ENCODE data around the gene PEX5. TPM values are rescaled to one million over a fixed set of nuclear protein-coding genes. Genes with fewer than 3 reads are reported as not detected.
A peak's percentile ranks its signal among the peaks of the same experiment; 100 is the strongest.

The PEX5 gene
- total and polyA plus RNA-seq, 7 experiments from 2014 or later, result 17.3 to 36.7 (median 24.4) TPM

- H3K36me3 Mint-ChIP-seq, result peaks cover 0 to 5% (median 4%) of the 10 kb centered on the region in 5 donors
- intact Hi-C loops (cut with micrococcal nuclease), result no loop called here
- POLR2A ChIA-PET, result no interaction called here
Measured at GRCh38 chr12:7217475-7218069, 28.1 kb downstream of the PEX5 start.

GRCh38 chr12:7219599-7220243, 30.2 kb downstream of the PEX5 start:
- Histone ChIP-seq H3K27ac (ENCODE audit: low read depth, low read length) (no peak overlapping the region), H3K9me3 (ENCODE audit: control insufficient read depth in 2 of 3, low read length in 3 of 3) (peaks cover 0 to 7% (median 0%) of the 10 kb centered on the region in 3 experiments), H3K4me1 (ENCODE audit: control insufficient read depth in 2 of 2, insufficient read depth in 2 of 2, low read length in 2 of 2) (no peaks in the 10 kb centered on the region), H3K36me3 (ENCODE audit: control insufficient read depth in 2 of 3, insufficient read depth in 3 of 3, low read length in 3 of 3) (no peaks in the 10 kb centered on the region), H3K4me3 (ENCODE audit: low read length) (no peak overlapping the region), H3K27me3 (ENCODE audit: control insufficient read depth in 2 of 2, insufficient read depth in 2 of 2, low read length in 2 of 2) (no peaks in the 10 kb centered on the region)
- intact Hi-C loops (cut with micrococcal nuclease), result loop anchor here (1.0 kb wide), 3 partner anchors 241 to 588 kb away; no protein-coding TSS in a partner anchor
- ATAC-seq (peak; percentile 79), DNase-seq (peak; percentile 32 to 75 (median 66))
- no peak overlapping the region for H3K27ac Mint-ChIP-seq
- H3K9me3 Mint-ChIP-seq, result peaks cover 0 to 15% (median 3%) of the 10 kb centered on the region in 11 donors
- POLR2A ChIA-PET, result interaction anchor here (1.4 kb wide), 1 partner anchor 418 kb away, joined by 5 read pairs; no protein-coding TSS in a partner anchor
- no peaks in the 10 kb centered on the region for H3K36me3 Mint-ChIP-seq
- H3K27me3 Mint-ChIP-seq, result peaks cover 0 to 9% (median 0%) of the 10 kb centered on the region in 5 donors
- CTCF ChIA-PET, result interaction anchor here (1.0 to 2.1 kb wide), 8 partner anchors 10 to 431 kb away, joined by 3 to 11 read pairs (median 6); no protein-coding TSS in a partner anchor
- H3K4me1 Mint-ChIP-seq, result peaks cover 0 to 1% (median 0%) of the 10 kb centered on the region in 7 donors
- no peak overlapping the region for H3K4me3 Mint-ChIP-seq

More at GRCh38 chr12:7217475-7218069, 28.1 kb downstream of the PEX5 start:
- peaks cover 0 to 7% (median 0%) of the 10 kb centered on the region in 3 experiments for H3K9me3 ChIP-seq (ENCODE audit: control insufficient read depth in 2 of 3, low read length in 3 of 3)
- Mint-ChIP-seq H3K4me3 (no peak overlapping the region), H3K4me1 (peaks cover 0 to 1% (median 0%) of the 10 kb centered on the region in 7 donors), H3K27ac (no peak overlapping the region), H3K9me3 (peaks cover 0 to 15% (median 6%) of the 10 kb centered on the region in 11 donors), H3K27me3 (peaks cover 0 to 6% (median 0%) of the 10 kb centered on the region in 5 donors)
- DNase-seq (no peak), ATAC-seq (no peak)
- H3K4me1 ChIP-seq (ENCODE audit: control insufficient read depth in 2 of 2, insufficient read depth in 2 of 2, low read length in 2 of 2), result no peaks in the 10 kb centered on the region
- H3K4me3 ChIP-seq (ENCODE audit: low read length), result no peak overlapping the region
- H3K36me3 ChIP-seq (ENCODE audit: control insufficient read depth in 2 of 3, insufficient read depth in 3 of 3, low read length in 3 of 3), result no peaks in the 10 kb centered on the region
- CTCF ChIA-PET, result no interaction called here
- H3K27me3 ChIP-seq (ENCODE audit: control insufficient read depth in 2 of 2, insufficient read depth in 2 of 2, low read length in 2 of 2), result no peaks in the 10 kb centered on the region
- no peak overlapping the region for H3K27ac ChIP-seq (ENCODE audit: low read depth, low read length)

GRCh38 chr12:7221486-7221885, 32.0 kb downstream of the PEX5 start:
- no peaks in the 10 kb centered on the region for H3K36me3 Mint-ChIP-seq
- peaks cover 0 to 4% (median 0%) of the 10 kb centered on the region in 11 donors for H3K9me3 Mint-ChIP-seq
- Histone ChIP-seq H3K4me3 (ENCODE audit: low read length) (no peak overlapping the region), H3K36me3 (ENCODE audit: control insufficient read depth in 2 of 3, insufficient read depth in 3 of 3, low read length in 3 of 3) (no peaks in the 10 kb centered on the region), H3K9me3 (ENCODE audit: control insufficient read depth in 2 of 3, low read length in 3 of 3) (no peaks in the 10 kb centered on the region), H3K4me1 (ENCODE audit: control insufficient read depth in 2 of 2, insufficient read depth in 2 of 2, low read length in 2 of 2) (no peaks in the 10 kb centered on the region), H3K27me3 (ENCODE audit: control insufficient read depth in 2 of 2, insufficient read depth in 2 of 2, low read length in 2 of 2) (no peaks in the 10 kb centered on the region), H3K27ac (ENCODE audit: low read depth, low read length) (no peak overlapping the region)
- H3K27ac Mint-ChIP-seq, result no peak overlapping the region
- POLR2A ChIA-PET, result no interaction called here
- no peak overlapping the region for H3K4me3 Mint-ChIP-seq
- intact Hi-C loops (cut with micrococcal nuclease), result no loop called here
- no peak for ATAC-seq
- DNase-seq, result no peak
- peaks cover 0 to 1% (median 0%) of the 10 kb centered on the region in 7 donors for H3K4me1 Mint-ChIP-seq
- CTCF ChIA-PET, result interaction anchor here (2.1 kb wide), 1 partner anchor 418 kb away, joined by 8 read pairs; no protein-coding TSS in a partner anchor
- peaks cover 0 to 4% (median 0%) of the 10 kb centered on the region in 5 donors for H3K27me3 Mint-ChIP-seq

DNA sequence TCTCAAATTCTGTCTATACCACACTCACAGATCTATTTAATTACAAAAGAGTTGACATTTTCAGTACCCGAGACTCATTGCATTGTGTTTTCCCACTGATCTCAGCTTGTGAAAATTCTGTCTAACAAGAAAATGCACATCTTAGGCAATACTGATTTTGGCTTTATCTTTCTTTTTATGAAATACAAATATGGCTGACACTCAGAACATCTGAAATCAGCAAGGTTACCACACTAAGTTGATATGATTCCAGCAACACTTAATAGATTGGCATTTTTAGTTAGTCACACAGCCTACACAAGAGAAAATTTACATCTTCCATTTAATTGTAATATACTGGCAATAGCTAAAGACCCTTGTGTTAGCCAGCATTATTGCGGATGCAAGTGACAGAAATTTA, 40.3 kb downstream of the PEX5 start:
- peaks cover 0 to 4% (median 0%) of the 10 kb centered on the region in 5 donors for H3K36me3 Mint-ChIP-seq
- Histone ChIP-seq H3K9me3 (ENCODE audit: control insufficient read depth in 2 of 3, low read length in 3 of 3) (no peaks in the 10 kb centered on the region), H3K27me3 (ENCODE audit: control insufficient read depth in 2 of 2, insufficient read depth in 2 of 2, low read length in 2 of 2) (no peaks in the 10 kb centered on the region), H3K4me3 (ENCODE audit: low read length) (no peak overlapping the region), H3K4me1 (ENCODE audit: control insufficient read depth in 2 of 2, insufficient read depth in 2 of 2, low read length in 2 of 2) (no peaks in the 10 kb centered on the region), H3K36me3 (ENCODE audit: control insufficient read depth in 2 of 3, insufficient read depth in 3 of 3, low read length in 3 of 3) (no peaks in the 10 kb centered on the region), H3K27ac (ENCODE audit: low read depth, low read length) (no peak overlapping the region)
- intact Hi-C loops (cut with micrococcal nuclease), result no loop called here
- ChIA-PET POLR2A (no interaction called here), CTCF (no interaction called here)
- no peaks in the 10 kb centered on the region for H3K4me1 Mint-ChIP-seq
- no peak overlapping the region for H3K27ac Mint-ChIP-seq
- no peak overlapping the region for H3K4me3 Mint-ChIP-seq
- DNase-seq (no peak), ATAC-seq (no peak)
- H3K9me3 Mint-ChIP-seq, result peaks cover 0 to 13% (median 6%) of the 10 kb centered on the region in 11 donors
- peaks cover 21 to 35% (median 33%) of the 10 kb centered on the region in 5 donors for H3K27me3 Mint-ChIP-seq

DNA sequence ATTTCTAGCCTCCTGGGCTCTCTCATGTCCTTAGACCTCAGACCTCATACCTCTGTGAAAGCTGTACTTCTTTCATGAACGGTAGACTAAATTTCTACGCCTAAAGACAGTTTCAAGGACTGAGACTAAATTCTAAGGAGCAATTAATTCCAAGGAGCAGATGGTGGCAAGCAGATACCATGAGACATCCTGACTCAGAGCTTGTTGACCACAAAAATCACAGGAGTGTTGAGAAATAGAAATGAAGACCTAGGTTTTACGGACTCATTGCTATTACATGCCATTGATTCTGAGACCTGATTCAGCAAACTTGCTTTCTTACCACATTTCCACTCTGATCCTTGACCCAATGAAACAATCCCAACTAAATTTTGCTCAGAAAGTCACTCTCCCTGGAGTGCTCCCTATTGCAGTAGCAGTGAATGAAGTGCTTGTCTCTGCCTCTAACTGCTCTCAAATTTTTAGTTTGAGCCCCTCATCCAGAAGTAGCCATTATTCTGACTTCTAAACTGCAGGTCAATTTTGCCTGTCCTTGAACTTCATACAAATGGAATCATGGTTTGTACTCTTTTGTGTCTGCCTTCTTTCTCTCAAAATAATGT, 52.0 kb downstream of the PEX5 start:
- POLR2A ChIA-PET, result no interaction called here
- H3K4me1 ChIP-seq (ENCODE audit: control insufficient read depth in 2 of 2, insufficient read depth in 2 of 2, low read length in 2 of 2), result no peaks in the 10 kb centered on the region
- ATAC-seq (no peak), DNase-seq (no peak)
- H3K4me3 ChIP-seq (ENCODE audit: low read length), result no peak overlapping the region
- Mint-ChIP-seq H3K27ac (no peak overlapping the region), H3K4me3 (no peak overlapping the region), H3K4me1 (no peaks in the 10 kb centered on the region), H3K9me3 (peaks cover 0 to 24% (median 4%) of the 10 kb centered on the region in 11 donors), H3K27me3 (peaks cover 16 to 38% (median 26%) of the 10 kb centered on the region in 5 donors), H3K36me3 (no peaks in the 10 kb centered on the region)
- peaks cover 0 to 9% (median 4%) of the 10 kb centered on the region in 3 experiments for H3K9me3 ChIP-seq (ENCODE audit: control insufficient read depth in 2 of 3, low read length in 3 of 3)
- no peaks in the 10 kb centered on the region for H3K27me3 ChIP-seq (ENCODE audit: control insufficient read depth in 2 of 2, insufficient read depth in 2 of 2, low read length in 2 of 2)
- intact Hi-C loops (cut with micrococcal nuclease), result no loop called here
- no peak overlapping the region for H3K27ac ChIP-seq (ENCODE audit: low read depth, low read length)
- CTCF ChIA-PET, result no interaction called here
- H3K36me3 ChIP-seq (ENCODE audit: control insufficient read depth in 2 of 3, insufficient read depth in 3 of 3, low read length in 3 of 3), result no peaks in the 10 kb centered on the region

- Mint-ChIP-seq H3K27ac (no peak overlapping the region), H3K4me3 (no peak overlapping the region), H3K36me3 (no peaks in the 10 kb centered on the region), H3K4me1 (no peaks in the 10 kb centered on the region), H3K9me3 (peaks cover 0 to 30% (median 4%) of the 10 kb centered on the region in 11 donors), H3K27me3 (peaks cover 17 to 33% (median 23%) of the 10 kb centered on the region in 5 donors)
- Histone ChIP-seq H3K4me1 (ENCODE audit: control insufficient read depth in 2 of 2, insufficient read depth in 2 of 2, low read length in 2 of 2) (no peaks in the 10 kb centered on the region), H3K36me3 (ENCODE audit: control insufficient read depth in 2 of 3, insufficient read depth in 3 of 3, low read length in 3 of 3) (no peaks in the 10 kb centered on the region), H3K9me3 (ENCODE audit: control insufficient read depth in 2 of 3, low read length in 3 of 3) (peaks cover 0 to 9% (median 4%) of the 10 kb centered on the region in 3 experiments), H3K27me3 (ENCODE audit: control insufficient read depth in 2 of 2, insufficient read depth in 2 of 2, low read length in 2 of 2) (no peaks in the 10 kb centered on the region), H3K4me3 (ENCODE audit: low read length) (no peak overlapping the region), H3K27ac (ENCODE audit: low read depth, low read length) (no peak overlapping the region)
- ChIA-PET POLR2A (no interaction called here), CTCF (no interaction called here)
- ATAC-seq, result no peak
- intact Hi-C loops (cut with micrococcal nuclease), result no loop called here
- no peak for DNase-seq
Measured at GRCh38 chr12:7242176-7243101, 53.0 kb downstream of the PEX5 start.

Data from naive thymus-derived CD4-positive, alpha-beta T cell (primary cell).